Measurements from ENCODE around the gene THSD8.
"Not testable (repeated sequence)": the region's sequence is repeated elsewhere in the genome, so short reads cannot be mapped to it uniquely, and the experiment has no call there.

Gene THSD8

DNA sequence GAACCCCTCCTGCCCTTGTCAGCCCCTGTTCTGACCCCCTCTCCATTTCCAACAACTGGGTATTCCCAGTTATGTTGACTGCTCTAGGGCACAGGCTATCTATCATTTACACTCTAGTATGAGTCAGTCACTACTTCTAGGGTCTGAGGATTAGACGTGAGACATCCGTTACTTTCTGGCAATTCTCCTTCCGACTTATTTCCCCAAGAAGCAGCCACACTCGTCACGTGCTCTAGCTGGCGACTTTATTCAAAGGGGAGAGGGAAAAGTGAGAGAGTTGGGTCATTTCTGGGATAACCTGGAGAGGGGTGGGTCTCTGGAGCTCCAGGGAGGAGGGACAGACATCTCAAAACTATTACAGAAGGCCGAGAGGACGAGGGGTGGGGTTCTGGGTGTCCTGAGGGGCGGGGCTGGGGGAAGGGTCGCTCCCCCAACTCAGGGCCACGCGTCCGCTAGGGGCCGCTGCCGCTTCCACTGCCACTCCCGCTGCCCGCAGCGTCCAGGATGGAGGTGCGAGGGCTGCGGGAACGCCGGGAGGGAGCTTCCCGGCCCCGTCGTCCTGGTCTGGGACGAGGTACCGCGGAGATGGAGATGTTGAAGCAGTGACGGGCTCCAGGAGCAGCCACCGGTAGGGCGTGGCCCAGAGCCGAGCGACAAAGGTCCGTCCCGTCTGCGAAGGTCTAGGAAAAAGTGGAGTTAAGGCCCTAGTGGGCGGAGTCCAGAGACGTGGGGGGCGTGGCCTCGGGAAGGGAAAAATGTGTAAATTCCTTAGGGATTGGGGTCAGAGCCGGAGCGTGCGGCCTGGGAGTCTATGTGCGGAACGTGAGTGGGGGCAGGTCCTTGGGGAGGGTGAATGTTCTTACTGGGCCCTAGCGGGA lies 23.6 kb downstream of the THSD8 start:
- DNase-seq (ENCODE audit: low spot score), result no peak

DNA sequence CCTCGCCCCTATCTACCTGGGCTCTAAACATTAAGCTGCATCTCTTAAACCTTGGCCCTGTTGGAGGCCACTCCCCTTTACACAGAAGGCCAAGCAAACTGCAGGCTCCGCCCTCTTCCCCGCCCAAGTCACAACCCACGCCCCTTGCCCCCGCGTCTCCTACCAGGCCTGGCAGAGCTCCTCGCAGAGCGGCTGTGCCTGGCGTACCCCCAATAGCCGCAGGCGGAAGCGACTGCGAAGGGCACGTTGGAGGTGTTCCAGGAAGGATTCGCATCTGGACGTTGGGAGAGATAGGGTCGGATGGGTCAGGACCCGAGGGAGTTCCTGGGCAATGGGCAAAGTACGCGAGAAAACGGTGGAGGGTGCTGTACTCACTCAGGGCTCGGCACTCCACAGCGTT lies 26.6 kb downstream of the THSD8 start:
- no peak for DNase-seq (ENCODE audit: low spot score)

DNA sequence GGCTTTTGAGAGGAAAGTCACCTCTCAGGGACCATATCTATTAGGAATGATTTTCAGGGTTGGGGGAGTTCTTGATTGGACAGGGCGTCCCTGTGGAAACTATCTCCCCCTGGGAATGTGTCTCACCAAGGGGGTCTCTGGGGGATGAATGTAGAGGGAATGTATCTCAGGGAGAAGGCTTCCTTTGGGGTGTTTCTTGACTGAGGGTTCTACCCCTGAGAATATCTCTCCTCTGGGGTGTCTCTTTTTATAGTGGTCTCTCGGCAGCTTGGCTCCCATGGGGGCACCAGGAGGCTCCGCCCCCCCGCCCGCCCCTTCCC lies 31.5 kb downstream of the THSD8 start:
- DNase-seq (ENCODE audit: low spot score), result no peak

DNA sequence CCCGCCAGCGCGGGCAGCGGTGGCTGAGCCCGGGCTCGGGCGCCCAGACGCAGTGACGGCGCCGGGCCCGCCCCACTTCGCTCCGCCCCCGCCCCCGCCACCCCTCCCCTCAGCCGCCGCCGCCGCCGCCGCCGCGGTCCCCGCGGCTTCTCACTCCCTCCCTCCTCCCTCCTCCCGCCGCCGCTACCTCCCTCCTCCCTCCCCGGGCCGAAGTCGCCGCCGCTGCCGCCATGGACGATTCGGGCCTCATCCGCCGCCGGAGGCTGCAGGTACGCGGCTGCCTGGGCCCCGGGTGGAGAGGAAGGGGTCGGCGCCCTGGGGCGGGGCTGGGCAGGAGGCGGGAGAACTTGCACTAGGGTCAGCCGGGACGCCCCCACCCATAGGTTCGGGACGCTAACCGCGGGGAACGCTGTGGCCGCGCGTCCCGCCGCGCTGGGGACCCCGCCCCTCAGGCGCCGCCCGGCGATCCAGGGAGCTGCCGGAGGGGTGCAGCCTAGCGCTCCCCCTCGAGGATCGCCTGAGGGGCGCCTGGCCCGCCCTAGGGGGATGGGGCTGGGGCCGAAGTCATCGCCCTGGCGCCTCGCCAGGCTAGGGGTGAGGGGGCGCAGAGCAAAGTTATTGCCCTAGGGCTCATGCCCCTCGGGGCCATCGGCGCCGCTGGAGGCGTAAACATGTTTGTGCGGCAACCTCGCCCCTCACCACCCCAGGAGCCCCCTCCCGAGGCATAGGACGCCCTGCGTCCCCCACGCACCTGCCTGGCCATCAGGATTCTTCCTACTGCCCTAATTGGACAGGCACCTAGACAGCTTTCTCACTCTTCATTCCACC lies 32.1 kb downstream of the THSD8 start:
- DNase-seq (ENCODE audit: low spot score), result peak; percentile 60

DNA sequence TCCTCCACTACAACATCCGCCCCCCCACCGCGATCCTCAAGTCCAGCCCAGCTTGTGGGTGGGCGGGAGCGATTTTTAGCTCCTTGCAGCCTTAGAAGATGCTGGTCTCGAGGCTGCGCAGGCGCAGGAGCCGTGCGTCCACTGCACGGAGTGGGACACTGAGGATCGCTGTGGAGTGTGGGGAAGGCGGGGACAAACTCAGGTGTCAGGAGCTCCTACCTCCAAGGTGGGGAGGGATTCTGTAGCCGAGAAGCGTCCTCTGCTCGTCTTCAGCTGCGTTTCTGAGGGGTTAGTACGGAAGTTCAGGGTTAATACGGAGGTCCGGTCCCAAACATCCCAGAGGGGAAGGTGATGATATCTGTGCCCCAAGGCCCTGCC lies 32.7 kb downstream of the THSD8 start, which contains the start of gene RTBDN:
Gene RTBDN, minus strand, starts transcription at position 14 of the 378 bp plus-strand sequence. CDS start 4,600 bp downstream, outside the sequence.
- DNase-seq (ENCODE audit: low spot score), result peak; percentile 73

DNA sequence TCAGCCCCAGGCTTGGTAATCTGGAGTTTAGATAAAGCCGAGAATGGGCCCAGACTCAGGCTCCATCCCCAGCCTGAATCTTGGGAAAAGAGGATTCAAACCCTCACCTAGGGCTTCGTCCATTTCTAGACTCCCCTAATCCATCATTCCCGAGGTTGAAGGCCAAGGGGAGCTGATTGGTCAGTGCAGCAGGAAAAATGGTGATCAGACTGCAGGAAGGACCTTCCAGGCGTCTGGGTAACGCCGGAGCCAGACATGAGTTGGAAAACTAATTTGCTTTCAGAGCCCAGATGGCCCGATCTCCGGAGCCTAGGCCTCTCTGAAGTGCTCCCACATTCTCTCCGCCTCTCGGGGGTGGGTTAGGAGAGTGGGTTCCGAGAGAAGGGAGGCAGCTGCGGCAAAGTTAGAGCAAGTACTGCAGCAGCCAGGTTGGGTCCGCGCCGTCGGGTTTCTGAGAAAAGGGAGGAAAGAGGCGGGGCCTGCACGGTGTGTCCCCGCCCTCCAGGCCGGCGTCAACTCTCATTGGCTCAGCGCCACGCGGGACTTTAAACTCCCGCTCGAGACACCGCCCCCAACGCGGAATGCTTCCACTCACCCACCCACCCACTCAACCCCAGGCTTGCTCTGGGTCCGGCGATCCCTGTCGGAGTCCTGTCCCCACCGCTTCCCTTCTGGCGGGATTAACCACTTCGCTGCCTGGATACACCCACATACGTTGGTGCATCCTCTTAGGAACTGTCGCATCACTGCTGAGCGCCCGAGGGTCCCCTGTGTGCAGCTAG lies 33.3 kb downstream of the THSD8 start:
- DNase-seq (ENCODE audit: low spot score), result peak; percentile 71

DNA sequence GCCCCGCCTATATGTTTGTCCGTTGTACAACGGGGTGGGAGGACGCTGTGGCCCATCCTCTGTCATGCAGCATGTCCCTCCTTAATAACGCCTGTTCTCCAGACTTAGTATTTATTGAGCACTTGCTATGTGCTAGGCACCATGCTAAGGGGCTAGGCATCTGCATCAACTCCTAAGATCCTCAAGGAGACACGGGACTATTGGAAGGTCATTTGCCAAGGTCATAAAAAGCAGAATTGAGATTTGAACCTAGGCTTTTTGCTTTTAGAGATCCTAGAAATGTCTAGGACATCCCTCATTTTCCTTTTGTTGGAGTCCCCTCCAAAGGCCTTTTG lies 34.6 kb downstream of the THSD8 start:
- DNase-seq (ENCODE audit: low spot score), result no peak

DNA sequence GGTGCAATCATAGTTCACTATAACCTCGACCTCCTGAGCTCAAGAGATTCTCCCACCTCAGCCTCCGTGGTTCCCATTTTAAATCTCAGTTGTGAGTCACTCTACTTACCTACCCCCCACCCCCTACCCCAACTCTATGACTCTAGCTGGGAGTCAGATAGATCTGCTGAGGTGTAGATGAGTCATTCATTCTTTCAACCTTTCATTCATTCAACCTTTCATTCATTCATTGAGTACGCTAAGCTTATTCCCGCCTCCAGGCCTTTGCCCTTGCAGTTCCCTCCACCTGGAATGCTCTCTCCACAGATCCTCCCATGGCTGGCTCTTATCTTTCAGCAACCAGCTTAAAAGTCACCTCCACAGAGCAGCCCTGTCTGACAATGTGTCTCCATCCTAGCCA lies 35.4 kb downstream of the THSD8 start:
- no peak for DNase-seq (ENCODE audit: low spot score)

DNA sequence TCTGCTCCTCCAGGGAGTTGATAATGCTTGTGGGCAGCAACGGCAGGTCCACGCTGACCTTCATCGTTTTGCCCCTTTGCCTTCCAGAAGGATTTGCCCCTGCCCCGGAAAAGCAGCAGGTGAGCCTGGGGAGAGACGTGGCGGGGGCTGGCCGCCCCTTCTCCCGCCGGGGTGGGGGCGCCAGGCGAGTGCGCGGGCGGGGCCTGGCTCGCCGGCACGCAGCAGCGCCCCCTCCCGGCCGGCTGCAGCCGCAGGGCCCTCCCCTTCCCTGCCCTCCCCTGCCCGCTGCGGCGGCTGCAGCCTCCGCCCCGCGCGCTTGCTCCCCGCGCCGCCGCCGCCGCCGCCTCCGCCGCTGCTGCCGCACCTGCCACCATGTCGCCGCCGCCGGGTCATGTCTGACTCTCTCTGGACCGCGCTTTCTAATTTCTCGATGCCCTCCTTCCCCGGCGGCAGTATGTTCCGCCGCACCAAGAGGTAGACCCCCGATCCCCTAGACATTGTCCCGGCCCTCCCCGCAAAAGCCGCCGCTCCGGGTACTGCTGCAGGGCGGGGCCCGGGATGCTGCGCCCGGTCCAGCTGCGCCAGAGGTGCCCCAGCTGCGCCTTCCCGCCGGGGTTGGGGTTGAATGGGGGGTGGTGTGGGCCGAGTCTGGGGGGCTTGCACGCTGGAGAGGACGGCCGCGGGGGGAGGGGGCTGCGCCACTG lies 36.5 kb downstream of the THSD8 start, which contains the start of gene MAST1:
Gene MAST1, plus strand, starts transcription at position 334 of the 704 bp plus-strand sequence. Its CDS starts 58 bp downstream, at position 392.
- DNase-seq (ENCODE audit: low spot score), result peak; percentile 73

DNA sequence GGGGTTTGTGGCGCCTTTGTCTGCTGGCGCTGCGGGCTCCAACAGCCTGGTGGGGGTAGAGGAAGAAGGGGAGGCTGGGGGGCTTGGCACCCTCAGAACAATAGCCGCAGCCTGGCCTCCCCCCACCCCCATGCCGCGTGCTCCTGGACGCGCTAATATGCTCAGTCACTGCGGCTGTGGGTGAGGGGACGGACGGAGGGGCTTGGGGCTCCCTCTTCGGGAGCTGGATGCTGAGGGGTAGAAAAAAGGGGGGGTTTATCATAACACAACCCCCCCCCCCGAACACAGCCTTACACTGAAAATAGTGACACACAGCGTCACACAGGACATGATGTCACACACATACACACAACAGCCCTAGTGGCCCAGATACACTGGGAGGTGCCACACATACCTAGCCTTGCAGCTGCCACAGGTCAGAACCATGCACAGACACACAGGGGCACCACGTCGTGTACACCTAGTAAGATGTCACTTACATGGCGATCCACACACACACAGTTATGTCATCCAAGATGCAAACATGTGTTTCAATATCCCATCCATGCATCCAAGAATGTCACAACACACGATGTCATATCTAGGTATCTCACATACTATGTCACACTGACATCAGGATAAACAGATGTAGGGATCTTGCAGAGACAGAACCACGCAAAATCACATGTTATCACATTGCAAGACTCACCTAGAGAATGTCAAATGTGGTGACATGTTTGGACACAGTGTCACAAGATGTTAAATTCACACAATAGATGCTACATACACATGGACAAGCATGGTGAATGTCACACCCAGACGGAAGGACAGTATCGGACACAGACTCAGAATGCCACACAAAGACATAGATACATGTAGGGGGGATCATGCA lies 37.3 kb downstream of the THSD8 start:
- peak; percentile 69 for DNase-seq (ENCODE audit: low spot score)

DNA sequence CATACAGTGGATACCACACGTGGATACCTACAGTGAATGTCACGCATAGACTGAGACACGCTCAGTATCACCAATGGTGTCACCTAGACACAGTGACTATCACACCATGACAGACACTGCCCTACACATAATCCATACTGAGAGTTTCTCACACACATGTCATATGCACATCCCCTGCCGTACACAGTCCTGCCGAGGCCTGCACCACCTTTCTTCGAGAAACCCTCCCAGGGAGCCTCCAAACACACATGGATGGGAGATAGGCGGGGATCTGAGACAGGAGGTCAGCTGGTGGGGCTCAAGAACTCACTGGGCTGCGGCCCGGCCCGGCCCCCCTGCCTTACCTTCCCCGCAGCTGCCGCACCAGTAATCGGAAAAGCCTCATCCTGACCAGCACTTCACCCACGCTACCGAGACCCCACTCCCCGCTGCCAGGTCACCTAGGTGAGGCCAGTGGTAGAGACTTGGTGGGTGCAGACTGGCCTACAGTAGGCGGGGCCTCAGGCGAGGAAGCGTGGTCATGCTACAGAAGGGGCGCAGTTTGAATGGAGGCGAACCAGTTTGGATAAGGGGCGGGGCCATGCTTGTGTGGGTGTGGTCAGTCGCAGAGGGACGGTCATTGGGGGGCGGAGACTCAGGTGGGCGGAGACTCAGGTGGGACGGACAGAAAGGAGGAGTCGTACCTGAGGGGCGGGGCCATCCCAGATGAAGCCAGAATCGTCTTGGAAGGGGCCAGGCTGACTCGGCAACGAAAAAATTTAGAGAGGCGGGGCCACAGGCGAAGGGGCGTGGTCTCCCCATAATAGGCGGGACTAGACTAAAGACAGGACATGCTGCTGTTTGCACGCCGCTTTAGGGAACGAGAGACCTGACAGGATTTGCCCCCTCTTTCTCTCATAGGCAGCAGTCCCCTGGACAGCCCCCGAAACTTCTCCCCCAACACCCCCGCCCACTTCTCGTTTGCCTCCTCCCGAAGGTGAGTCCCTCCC lies 38.5 kb downstream of the THSD8 start:
- peak; percentile 91 for DNase-seq (ENCODE audit: low spot score)

DNA sequence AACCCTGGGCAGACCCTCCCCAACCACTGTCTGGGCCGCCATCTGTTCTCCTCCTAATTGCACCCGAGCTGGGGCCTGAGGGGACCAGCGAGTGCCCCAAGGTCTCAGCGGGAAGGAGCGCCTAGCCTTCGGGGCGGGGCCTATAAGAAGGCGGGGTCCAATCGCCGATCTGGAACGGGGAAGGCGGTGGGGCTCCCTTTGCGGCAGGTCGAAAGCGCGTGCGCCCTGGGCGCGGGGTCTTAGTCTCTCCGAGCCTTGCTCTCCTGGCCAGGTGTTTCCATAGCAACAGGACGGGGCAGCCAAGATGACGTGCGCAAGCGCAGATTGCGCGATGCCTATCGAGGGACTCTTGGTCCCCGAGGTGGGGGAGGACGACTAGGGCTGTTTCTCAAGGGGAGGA lies 39.2 kb downstream of the THSD8 start:
- DNase-seq (ENCODE audit: low spot score), result peak; percentile 79

DNA sequence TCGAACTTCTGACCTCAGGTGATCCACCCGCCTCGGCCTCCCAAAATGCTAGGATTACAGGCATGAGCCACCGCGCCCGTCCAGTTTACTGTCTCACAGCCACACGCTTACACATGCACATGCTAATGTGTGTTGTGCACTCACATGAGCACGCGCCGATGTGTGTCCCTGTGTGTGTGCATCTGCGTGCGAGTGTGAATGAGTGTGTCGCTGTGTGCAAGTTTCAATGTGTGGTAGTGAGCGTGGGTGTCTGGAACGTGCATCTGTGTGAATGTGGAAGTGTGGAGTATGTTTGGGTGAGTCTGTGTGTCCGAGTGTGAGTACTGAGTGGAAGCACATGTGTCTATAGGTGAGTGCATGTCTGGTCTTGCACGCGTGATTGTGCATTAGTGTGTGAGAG lies 40.6 kb downstream of the THSD8 start:
- no peak for DNase-seq (ENCODE audit: low spot score)

DNA sequence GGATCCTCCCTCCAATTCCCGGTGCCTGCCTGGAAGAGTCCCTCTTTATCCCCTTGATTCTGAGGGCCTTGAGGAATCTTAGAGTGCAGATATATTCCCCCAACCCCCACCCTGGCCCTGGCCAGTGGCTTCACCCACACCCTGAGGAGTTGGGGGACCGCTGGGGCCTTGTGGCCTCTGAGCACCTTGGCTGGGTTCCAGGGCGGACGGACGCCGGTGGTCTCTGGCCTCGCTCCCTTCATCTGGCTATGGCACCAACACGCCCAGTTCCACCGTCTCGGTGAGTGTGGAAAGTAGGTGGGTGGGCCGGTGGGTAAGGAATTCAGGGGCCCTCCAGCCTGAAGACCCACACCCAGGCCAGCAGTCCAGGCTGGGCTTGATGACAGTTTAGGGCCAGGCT lies 41.5 kb downstream of the THSD8 start:
- no peak for DNase-seq (ENCODE audit: low spot score)

DNA sequence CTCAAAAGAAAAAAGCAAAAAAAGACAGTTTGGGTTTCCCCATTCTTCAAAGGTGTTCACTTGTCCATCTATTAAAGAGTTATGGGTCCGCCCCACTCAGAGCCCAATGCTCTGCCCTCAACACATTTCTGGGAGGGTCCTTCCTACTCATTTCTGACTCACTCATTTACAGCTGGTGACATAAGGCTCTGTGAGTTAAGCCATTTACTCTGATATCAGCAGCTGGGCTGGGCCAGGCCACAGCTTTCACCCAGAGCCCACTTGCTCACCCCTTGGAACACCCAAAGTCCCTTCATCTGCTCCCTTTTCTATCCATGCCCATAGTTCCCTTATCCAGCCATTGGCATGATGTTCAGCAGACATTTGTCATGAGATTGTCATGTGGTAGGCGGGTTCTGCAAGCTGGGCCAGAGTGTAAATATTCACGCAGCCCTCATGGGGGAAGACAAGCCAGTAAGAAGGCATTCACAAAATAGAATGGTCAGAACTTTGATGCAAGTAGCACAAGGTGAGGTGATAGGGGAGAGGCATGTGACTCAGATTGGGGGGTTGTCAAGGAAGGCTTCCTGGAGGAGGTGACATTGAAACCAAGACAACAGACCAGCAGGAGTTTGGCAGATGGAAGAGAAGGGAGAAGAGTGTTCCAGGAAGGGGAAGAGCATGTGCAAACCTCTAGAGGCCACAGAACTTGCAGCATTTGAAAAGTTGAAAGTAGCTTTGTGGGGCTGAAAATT lies 42.3 kb downstream of the THSD8 start:
- DNase-seq (ENCODE audit: low spot score), result no peak

DNA sequence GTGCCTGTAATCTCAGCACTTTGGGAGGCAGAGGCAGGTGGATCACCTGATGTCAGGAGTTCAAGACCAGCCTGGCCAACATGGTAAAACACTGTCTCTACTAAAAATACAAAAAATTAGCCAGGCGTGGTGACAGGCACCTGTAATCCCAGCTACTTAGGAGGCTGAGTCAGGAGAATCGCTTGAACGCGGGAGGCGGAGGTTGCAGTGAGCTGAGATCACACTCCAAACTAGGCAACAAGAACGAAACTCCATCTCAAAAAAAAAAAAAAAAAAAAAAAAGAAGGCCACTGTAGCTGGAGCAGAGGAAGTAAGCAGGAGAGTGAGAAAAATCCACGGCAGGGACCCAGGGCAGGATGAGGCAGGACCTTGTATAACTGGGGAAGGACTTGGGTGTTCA lies 44.7 kb downstream of the THSD8 start:
- DNase-seq (ENCODE audit: low spot score), result not testable (repeated sequence)

DNA sequence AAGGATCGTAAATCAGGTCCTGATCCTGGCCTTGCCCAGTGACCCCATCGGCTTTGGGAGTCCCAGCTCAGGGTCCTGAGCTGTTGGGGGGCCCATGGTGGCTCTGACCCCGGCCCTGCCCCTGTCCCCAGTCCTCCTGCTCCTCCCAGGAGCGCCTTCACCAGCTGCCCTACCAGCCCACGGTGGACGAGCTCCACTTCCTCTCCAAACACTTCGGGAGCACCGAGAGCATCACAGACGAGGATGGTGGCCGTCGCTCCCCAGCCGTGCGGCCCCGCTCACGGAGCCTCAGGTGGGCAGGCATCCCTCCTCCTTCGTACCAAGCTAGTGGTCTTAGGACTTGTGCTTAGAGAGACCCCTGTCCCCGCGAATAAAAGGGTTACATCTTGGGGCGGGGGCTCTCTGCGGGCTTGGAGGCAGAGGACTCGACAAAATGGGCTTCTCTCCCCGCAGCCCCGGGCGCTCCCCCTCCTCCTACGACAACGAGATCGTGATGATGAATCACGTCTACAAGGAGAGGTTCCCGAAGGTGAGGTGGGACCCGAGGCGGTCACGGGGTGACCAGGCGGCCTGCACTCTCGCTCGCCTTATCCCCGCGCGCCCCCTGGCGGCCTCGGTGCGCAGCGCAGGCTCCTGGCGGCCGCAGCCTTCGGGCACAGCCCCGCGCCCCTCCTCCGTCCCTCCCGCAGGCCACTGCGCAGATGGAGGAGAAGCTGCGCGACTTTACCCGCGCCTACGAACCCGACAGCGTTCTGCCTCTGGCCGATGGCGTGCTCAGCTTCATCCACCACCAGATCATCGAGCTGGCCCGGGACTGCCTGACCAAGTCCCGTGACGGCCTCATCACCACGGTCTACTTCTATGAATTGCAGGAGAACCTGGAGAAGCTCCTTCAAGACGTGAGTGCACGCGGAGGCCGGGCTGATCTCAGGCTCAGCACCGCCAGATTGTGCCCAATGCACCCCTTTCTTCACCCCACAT lies 45.6 kb downstream of the THSD8 start:
- peak; percentile 82 for DNase-seq (ENCODE audit: low spot score)
